Measurements from ENCODE around the gene SH3PXD2A. TPM values are rescaled to one million over a fixed set of nuclear protein-coding genes. Genes with fewer than 3 reads are reported as not detected.
A peak's percentile ranks its signal among the peaks of the same experiment; 100 is the strongest.

Gene SH3PXD2A
- total RNA-seq, 1 experiment from 2014 or later, result 54.9 TPM

DNA sequence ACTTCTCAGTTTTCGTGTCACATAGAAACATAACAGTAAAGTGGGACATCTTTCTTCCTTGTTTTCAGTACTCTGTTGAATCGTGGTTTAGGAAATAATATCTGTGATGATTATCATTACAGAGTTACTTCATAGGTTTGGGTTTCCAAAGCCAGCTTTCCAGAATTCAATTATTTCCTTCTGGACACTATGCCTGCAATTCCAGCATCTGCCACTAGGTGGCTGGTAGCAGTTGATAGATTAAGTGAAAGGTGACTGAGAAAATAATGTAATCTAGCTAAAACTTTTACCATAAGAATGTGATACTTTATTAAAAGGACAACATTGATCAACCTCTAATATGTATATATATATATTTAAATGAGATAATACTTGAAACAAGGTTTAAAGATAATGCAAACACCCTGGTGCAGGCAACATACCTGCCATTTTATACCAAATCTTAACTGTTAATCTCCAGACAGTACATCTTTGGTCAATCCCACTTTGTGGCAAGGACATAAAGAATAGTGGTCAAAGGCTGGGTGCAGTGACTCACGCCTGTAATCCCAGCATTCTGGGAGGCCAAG is 102.6 kb downstream of the SH3PXD2A start:
- no TSS peak for BruUV-seq (replicated peaks)
- Histone ChIP-seq H3K9me3 (ENCODE audit: low read depth, low read length, poor library complexity, severe bottlenecking) (no peaks in the 10 kb centered on the region), H3K4me1 (ENCODE audit: insufficient read depth, low read length, poor library complexity, severe bottlenecking) (no peaks in the 10 kb centered on the region), H3K27ac (ENCODE audit: low read depth, low read length, poor library complexity, severe bottlenecking) (no peak overlapping the region), H3K4me3 (ENCODE audit: low read depth, low read length, poor library complexity, severe bottlenecking) (no peak overlapping the region), H3K27me3 (replicated peaks; ENCODE audit: insufficient read depth, low read depth, low read length, poor library complexity) (no peaks in the 10 kb centered on the region), H3K36me3 (ENCODE audit: insufficient read depth, low read length, poor library complexity, severe bottlenecking) (no peaks in the 10 kb centered on the region)
- DNase-seq (ENCODE audit: low spot score), result no peak
- TF ChIP-seq, protein P1, sequence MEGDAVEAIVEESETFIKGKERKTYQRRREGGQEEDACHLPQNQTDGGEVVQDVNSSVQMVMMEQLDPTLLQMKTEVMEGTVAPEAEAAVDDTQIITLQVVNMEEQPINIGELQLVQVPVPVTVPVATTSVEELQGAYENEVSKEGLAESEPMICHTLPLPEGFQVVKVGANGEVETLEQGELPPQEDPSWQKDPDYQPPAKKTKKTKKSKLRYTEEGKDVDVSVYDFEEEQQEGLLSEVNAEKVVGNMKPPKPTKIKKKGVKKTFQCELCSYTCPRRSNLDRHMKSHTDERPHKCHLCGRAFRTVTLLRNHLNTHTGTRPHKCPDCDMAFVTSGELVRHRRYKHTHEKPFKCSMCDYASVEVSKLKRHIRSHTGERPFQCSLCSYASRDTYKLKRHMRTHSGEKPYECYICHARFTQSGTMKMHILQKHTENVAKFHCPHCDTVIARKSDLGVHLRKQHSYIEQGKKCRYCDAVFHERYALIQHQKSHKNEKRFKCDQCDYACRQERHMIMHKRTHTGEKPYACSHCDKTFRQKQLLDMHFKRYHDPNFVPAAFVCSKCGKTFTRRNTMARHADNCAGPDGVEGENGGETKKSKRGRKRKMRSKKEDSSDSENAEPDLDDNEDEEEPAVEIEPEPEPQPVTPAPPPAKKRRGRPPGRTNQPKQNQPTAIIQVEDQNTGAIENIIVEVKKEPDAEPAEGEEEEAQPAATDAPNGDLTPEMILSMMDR (conservative IDR thresholded peaks at IDR 0.05; ENCODE audit: low read depth, low read length), result peak; percentile 84
- TF ChIP-seq EZH2 (IDR thresholded peaks at IDR 0.05; ENCODE audit: borderline replicate concordance, low read depth, low read length, poor library complexity, severe bottlenecking), result no peak
- intact Hi-C loops (cut with micrococcal nuclease; ENCODE audit: unreplicated experiment), result no loop called here
- ChIA-PET CTCF (no interaction called here), POLR2A (ENCODE audit: low non-redundant PET) (interaction anchor here (0.7 kb wide), 1 partner anchor 198 kb away, joined by 16 read pairs; no protein-coding TSS in a partner anchor)

DNA sequence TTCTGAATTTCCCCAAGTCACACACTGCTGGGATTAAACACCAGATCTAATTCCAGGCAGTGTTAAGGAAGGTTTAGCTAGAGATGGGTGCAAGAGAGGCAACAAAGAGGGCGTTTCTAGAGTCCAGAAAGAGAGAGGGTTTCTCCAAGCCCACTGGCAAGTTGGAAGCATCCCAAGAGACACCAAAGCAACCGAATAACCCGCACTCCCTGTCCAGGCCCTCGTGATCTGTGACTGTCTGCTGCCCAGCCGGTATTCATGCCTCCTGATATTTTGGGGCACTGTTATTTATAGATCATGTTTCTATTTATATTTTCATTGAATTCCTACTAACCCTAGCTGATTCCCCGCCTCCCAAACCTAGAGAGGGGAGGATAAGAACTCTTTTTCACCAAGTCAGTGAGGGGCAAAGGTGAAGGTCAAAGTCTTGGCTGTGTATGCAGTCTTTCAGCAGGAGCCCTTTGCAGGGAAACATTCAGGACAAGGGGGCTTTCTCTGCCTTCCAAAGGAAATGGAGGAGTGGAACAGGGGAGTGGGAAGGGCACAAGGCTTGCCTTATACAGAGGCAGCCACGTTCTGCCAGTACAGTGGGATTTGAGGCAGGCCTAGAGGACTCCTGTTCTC is 103.6 kb downstream of the SH3PXD2A start:
- BruUV-seq (replicated peaks), result no TSS peak
- no peak for DNase-seq (ENCODE audit: low spot score)
- CTCF ChIA-PET, result no interaction called here
- TF ChIP-seq, protein P1 (conservative IDR thresholded peaks at IDR 0.05; ENCODE audit: low read depth, low read length), result no peak
- no peak for TF ChIP-seq EZH2 (IDR thresholded peaks at IDR 0.05; ENCODE audit: borderline replicate concordance, low read depth, low read length, poor library complexity, severe bottlenecking)
- Histone ChIP-seq H3K27me3 (replicated peaks; ENCODE audit: insufficient read depth, low read depth, low read length, poor library complexity) (no peaks in the 10 kb centered on the region), H3K36me3 (ENCODE audit: insufficient read depth, low read length, poor library complexity, severe bottlenecking) (no peaks in the 10 kb centered on the region), H3K9me3 (ENCODE audit: low read depth, low read length, poor library complexity, severe bottlenecking) (no peaks in the 10 kb centered on the region), H3K4me3 (ENCODE audit: low read depth, low read length, poor library complexity, severe bottlenecking) (no peak overlapping the region), H3K4me1 (ENCODE audit: insufficient read depth, low read length, poor library complexity, severe bottlenecking) (no peaks in the 10 kb centered on the region), H3K27ac (ENCODE audit: low read depth, low read length, poor library complexity, severe bottlenecking) (no peak overlapping the region)
- intact Hi-C loops (cut with micrococcal nuclease; ENCODE audit: unreplicated experiment), result no loop called here
- POLR2A ChIA-PET (ENCODE audit: low non-redundant PET), result no interaction called here

DNA sequence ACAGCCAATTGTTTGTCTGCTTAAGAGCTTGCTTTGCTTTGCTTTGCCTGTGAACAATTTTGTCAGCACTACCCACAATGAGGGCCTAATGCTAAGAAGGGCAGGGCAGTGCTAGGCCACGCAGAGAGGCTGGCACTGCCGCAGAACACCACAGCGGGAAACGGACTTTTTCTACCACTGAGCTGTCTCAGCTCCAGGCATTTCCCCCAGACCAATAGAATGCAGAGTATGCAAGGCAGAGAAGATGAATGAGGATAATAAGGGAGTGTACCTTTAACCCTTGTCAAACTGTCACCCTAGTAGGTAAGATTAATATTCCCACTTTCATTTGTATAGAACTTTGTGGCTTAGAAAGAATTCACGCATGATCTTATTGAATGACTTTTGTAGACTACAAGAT is 104.5 kb downstream of the SH3PXD2A start:
- no peaks in the 10 kb centered on the region for H3K36me3 ChIP-seq (ENCODE audit: insufficient read depth, low read length, poor library complexity, severe bottlenecking)
- H3K9me3 ChIP-seq (ENCODE audit: low read depth, low read length, poor library complexity, severe bottlenecking), result no peaks in the 10 kb centered on the region
- intact Hi-C loops (cut with micrococcal nuclease; ENCODE audit: unreplicated experiment), result no loop called here
- no TSS peak for BruUV-seq (replicated peaks)
- no peak overlapping the region for H3K27ac ChIP-seq (ENCODE audit: low read depth, low read length, poor library complexity, severe bottlenecking)
- H3K4me3 ChIP-seq (ENCODE audit: low read depth, low read length, poor library complexity, severe bottlenecking), result no peak overlapping the region
- H3K27me3 ChIP-seq (replicated peaks; ENCODE audit: insufficient read depth, low read depth, low read length, poor library complexity), result no peaks in the 10 kb centered on the region
- ChIA-PET CTCF (interaction anchor here (0.9 kb wide), 1 partner anchor 8 kb away, joined by 3 read pairs; no protein-coding TSS in a partner anchor), POLR2A (ENCODE audit: low non-redundant PET) (no interaction called here)
- no peak for DNase-seq (ENCODE audit: low spot score)
- TF ChIP-seq, protein P1 (conservative IDR thresholded peaks at IDR 0.05; ENCODE audit: low read depth, low read length), result no peak
- no peak for TF ChIP-seq EZH2 (IDR thresholded peaks at IDR 0.05; ENCODE audit: borderline replicate concordance, low read depth, low read length, poor library complexity, severe bottlenecking)
- H3K4me1 ChIP-seq (ENCODE audit: insufficient read depth, low read length, poor library complexity, severe bottlenecking), result no peaks in the 10 kb centered on the region
